CD14-positive monocyte (primary cell): ENCODE data around the gene RBKS. TPM values are rescaled to one million over a fixed set of nuclear protein-coding genes. Genes with fewer than 3 reads are reported as not detected.
A peak's percentile ranks its signal among the peaks of the same experiment; 100 is the strongest.
"Not testable (repeated sequence)": the region's sequence is repeated elsewhere in the genome, so short reads cannot be mapped to it uniquely, and the experiment has no call there.

Experiments used
- DNase-seq, 3 donors: peaks; one replicate each; pipeline ENCODE4 v3.0.0-alpha.2; 2011 to 2022
- H2AFZ ChIP-seq: 2 replicates; pipeline ENCODE4 v1.6.0; 2012; ENCODE audit warnings: mild to moderate bottlenecking, low read depth, low read length, inconsistent platforms; ENCODE audit not compliant: insufficient read depth, poor library complexity, severe bottlenecking
- H3K27ac ChIP-seq, 2 donors: 1 replicate in 1 of 2; 2 replicates in 1 of 2; pipeline ENCODE4 v1.5.1; 2012 to 2013; ENCODE audit warnings: low read length in 2 of 2, control low read depth in 1 of 2, inconsistent platforms in 1 of 2, low read depth in 1 of 2, mild to moderate bottlenecking in 1 of 2
- H3K27me3 ChIP-seq, 2 donors: one replicate each; pipeline versions ENCODE4 v1.6.0 to v1.6.1; 2011 to 2013; ENCODE audit warnings: low read length in 2 of 2; ENCODE audit not compliant: control insufficient read depth in 2 of 2, insufficient read depth in 2 of 2
- H3K36me3 ChIP-seq, 2 donors: replicated peaks in 1 of 2; 1 replicate in 1 of 2; 2 replicates in 1 of 2; pipeline versions ENCODE4 v1.5.1 to v1.6.1; 2012 to 2013; ENCODE audit warnings: low read length in 2 of 2, control low read depth in 1 of 2, inconsistent platforms in 1 of 2, mild to moderate bottlenecking in 1 of 2; ENCODE audit not compliant: insufficient read depth in 2 of 2, control insufficient read depth in 1 of 2
- H3K4me1 ChIP-seq, 2 donors: 1 replicate in 1 of 2; 2 replicates in 1 of 2; pipeline versions ENCODE4 v1.5.1 to v1.6.1; 2012 to 2013; ENCODE audit warnings: low read length in 2 of 2, control low read depth in 1 of 2, inconsistent platforms in 1 of 2, mild to moderate bottlenecking in 1 of 2, moderate library complexity in 1 of 2; ENCODE audit not compliant: insufficient read depth in 2 of 2, control insufficient read depth in 1 of 2
- H3K4me2 ChIP-seq: replicated peaks from 2 replicates; pipeline ENCODE3; 2012; ENCODE audit warnings: low read length, moderate library complexity, mild to moderate bottlenecking; ENCODE audit not compliant: poor library complexity, severe bottlenecking; ENCODE audit errors: extremely low read depth
- H3K4me3 ChIP-seq, 3 experiments: fragments of 200-600 bp in 1 of 3; sonication (generic) in 1 of 3; replicated peaks in 1 of 3; 1 replicate in 2 of 3; 2 replicates in 1 of 3; pipeline ENCODE4 v1.5.1; 2011 to 2013; ENCODE audit warnings: low read length in 3 of 3, mild to moderate bottlenecking in 3 of 3, control low read depth in 2 of 3, low read depth in 2 of 3, inconsistent platforms in 1 of 3, moderate library complexity in 1 of 3
- H3K79me2 ChIP-seq: 2 replicates; pipeline ENCODE4 v1.6.0; 2012; ENCODE audit warnings: mild to moderate bottlenecking, control low read depth, inconsistent platforms, low read length, moderate library complexity; ENCODE audit not compliant: insufficient read depth
- H3K9ac ChIP-seq: 2 replicates; pipeline ENCODE4 v1.6.0; 2017; ENCODE audit warnings: low read length, mild to moderate bottlenecking; ENCODE audit not compliant: insufficient read depth, poor library complexity, severe bottlenecking
- H3K9me3 ChIP-seq, 2 donors: replicated peaks in 1 of 2; 1 replicate in 1 of 2; 2 replicates in 1 of 2; pipeline versions ENCODE4 v1.5.1 to v1.6.1; 2012 to 2013; ENCODE audit warnings: low read length in 2 of 2, control low read depth in 1 of 2; ENCODE audit not compliant: control insufficient read depth in 1 of 2, insufficient read depth in 1 of 2
- H4K20me1 ChIP-seq: 2 replicates; pipeline ENCODE4 v1.6.0; 2012; ENCODE audit warnings: mild to moderate bottlenecking, low read length, control low read depth, moderate library complexity; ENCODE audit not compliant: insufficient read depth
- H3K27ac Mint-ChIP-seq, 7 donors: one replicate each; pipeline ENCODE4 v1.8.0; 2020; ENCODE audit warnings: mild to moderate bottlenecking in 7 of 7, mixed read lengths in 7 of 7, moderate library complexity in 6 of 7, inconsistent platforms in 2 of 7
- H3K27me3 Mint-ChIP-seq, 3 donors: one replicate each; pipeline ENCODE4 v1.8.0; 2021 to 2022; ENCODE audit warnings: low read depth in 3 of 3, mild to moderate bottlenecking in 3 of 3, mixed read lengths in 3 of 3, moderate library complexity in 3 of 3, inconsistent platforms in 1 of 3
- H3K36me3 Mint-ChIP-seq, 2 donors: one replicate each; pipeline ENCODE4 v1.8.0; 2020; ENCODE audit warnings: mixed read lengths in 2 of 2, inconsistent platforms in 1 of 2, mild to moderate bottlenecking in 1 of 2
- H3K4me1 Mint-ChIP-seq: one replicate; pipeline ENCODE4 v1.8.0; 2020; ENCODE audit warnings: mild to moderate bottlenecking, mixed read lengths
- H3K4me3 Mint-ChIP-seq, 2 donors: one replicate each; pipeline ENCODE4 v1.8.0; 2020; ENCODE audit warnings: mild to moderate bottlenecking in 2 of 2, mixed read lengths in 2 of 2, moderate library complexity in 1 of 2
- H3K9me3 Mint-ChIP-seq, 7 donors: one replicate each; pipeline ENCODE4 v1.8.0; 2020 to 2022; ENCODE audit warnings: mixed read lengths in 7 of 7, mild to moderate bottlenecking in 6 of 7, moderate library complexity in 6 of 7, inconsistent platforms in 2 of 7
- CTCF ChIP-seq: fragments of 200-600 bp; IDR thresholded peaks from one replicate; pipeline ENCODE4 v1.8.0; 2022; ENCODE audit warnings: antibody characterized with exemption, mild to moderate bottlenecking
- WGBS: methylation state at CpG from one replicate; pipeline ENCODE4 v1.1.5; 2013; ENCODE audit warnings: missing lambda C conversion rate; ENCODE audit not compliant: insufficient coverage; 5-methylcytosine and 5-hydroxymethylcytosine counted together
- intact Hi-C, 2 donors: fragments of 100-400 bp; cut with micrococcal nuclease; formaldehyde crosslinking; loops; one replicate each; pipeline versions ENCODE4 v1.15.0 to v1.15.1; 2023
- polyA plus RNA-seq, 3 donors: library from polyadenylated mRNA; depleted of rRNA in 1 of 3; unstranded in 2 of 3; stranded (reverse) in 1 of 3; fragments of 300-500 nt in 2 of 3; fragments of >200 nt in 1 of 3; fragmentation: Illumina TruSeq in 2 of 3; gene quantifications; 1 replicate in 2 of 3; 2 replicates in 1 of 3; pipeline ENCODE4 v1.2.3, GENCODE V29; 2012 to 2021

RBKS gene
- polyA plus RNA-seq, 3 donors = 3.9 to 39.1 (median 4.3) TPM

GRCh38 chr2:27747827-27748352, 142.3 kb downstream of the RBKS start:
- WGBS = 100% methylated on average over 4 of the region's 6 CpGs
- peaks cover 0 to 10% of the 10 kb centered on the region in 2 donors for H3K36me3 ChIP-seq
- Mint-ChIP-seq H3K4me1 (peaks cover under 1% of the 10 kb centered on the region), H3K27me3 (peaks cover 0 to 3% (median 2%) of the 10 kb centered on the region in 3 donors), H3K4me3 (no peak overlapping the region), H3K36me3 (peaks cover 4% of the 10 kb centered on the region in 2 donors), H3K9me3 (peaks cover 14 to 27% (median 23%) of the 10 kb centered on the region in 7 donors), H3K27ac (no peak overlapping the region)
- peaks cover 10 to 15% of the 10 kb centered on the region in 2 donors for H3K9me3 ChIP-seq
- H3K27ac ChIP-seq = no peak overlapping the region
- intact Hi-C loops = no loop called here
- no peak overlapping the region for H3K4me3 ChIP-seq
- no peak overlapping the region for H2AFZ ChIP-seq
- H3K4me2 ChIP-seq = no peak overlapping the region
- H3K9ac ChIP-seq = no peak overlapping the region
- H3K4me1 ChIP-seq = no peaks in the 10 kb centered on the region
- H3K27me3 ChIP-seq = no peaks in the 10 kb centered on the region
- H3K79me2 ChIP-seq = no peaks in the 10 kb centered on the region
- H4K20me1 ChIP-seq = no peaks in the 10 kb centered on the region
- no peak for TF ChIP-seq CTCF
- DNase-seq = no peak

- H3K9ac ChIP-seq = no peak overlapping the region
- H3K27me3 ChIP-seq = no peaks in the 10 kb centered on the region
- Mint-ChIP-seq H3K4me1 (peaks cover 2% of the 10 kb centered on the region), H3K36me3 (peaks cover 4% of the 10 kb centered on the region in 2 donors), H3K4me3 (no peak overlapping the region), H3K9me3 (peaks cover 14 to 27% (median 23%) of the 10 kb centered on the region in 7 donors), H3K27ac (no peak overlapping the region), H3K27me3 (peaks cover 0 to 5% (median 2%) of the 10 kb centered on the region in 3 donors)
- H3K4me1 ChIP-seq = no peaks in the 10 kb centered on the region
- H3K36me3 ChIP-seq = peaks cover 0 to 10% of the 10 kb centered on the region in 2 donors
- no peak overlapping the region for H3K27ac ChIP-seq
- no peak overlapping the region for H3K4me2 ChIP-seq
- H4K20me1 ChIP-seq = no peaks in the 10 kb centered on the region
- no peak overlapping the region for H3K4me3 ChIP-seq
- no peaks in the 10 kb centered on the region for H3K79me2 ChIP-seq
- H2AFZ ChIP-seq = no peak overlapping the region
- TF ChIP-seq CTCF = no peak
- peaks cover 10 to 15% of the 10 kb centered on the region in 2 donors for H3K9me3 ChIP-seq
- WGBS = 100% methylated on average over 1 of the region's 2 CpGs
- intact Hi-C loops = no loop called here
- no peak for DNase-seq
Observed at GRCh38 chr2:27746325-27746724, 143.9 kb downstream of the RBKS start.

- H3K27ac ChIP-seq, H3K4me3 ChIP-seq, DNase-seq, H3K4me3 Mint-ChIP-seq, H3K4me1 Mint-ChIP-seq, H3K4me1 ChIP-seq, H3K27me3 ChIP-seq, H3K9ac ChIP-seq, H3K27me3 Mint-ChIP-seq, intact Hi-C loops, H3K36me3 Mint-ChIP-seq, H2AFZ ChIP-seq, H3K4me2 ChIP-seq, H4K20me1 ChIP-seq, H3K79me2 ChIP-seq: not testable (repeated sequence)
- Histone ChIP-seq H3K36me3 (peaks cover 0 to 10% of the 10 kb centered on the region in 2 donors), H3K9me3 (peaks cover 10 to 15% of the 10 kb centered on the region in 2 donors)
- H3K9me3 Mint-ChIP-seq = peaks cover 14 to 27% (median 23%) of the 10 kb centered on the region in 7 donors
- peak overlapping the region in 1 of 7 donors; percentile 46 for H3K27ac Mint-ChIP-seq
Observed at GRCh38 chr2:27745494-27745893, 144.7 kb downstream of the RBKS start.
